CD4-positive, alpha-beta T cell treated with Interleukin-4 for 1 hour (primary cell): ENCODE measurements around the gene NSFL1C.

Experiments used
- DNase-seq, 2 donors: peaks; one replicate each; pipeline ENCODE4 v3.0.0-alpha.2; 2020 to 2022

NSFL1C gene

GRCh38 chr20:1457992-1458391 is 8.7 kb downstream of the NSFL1C start:
- DNase-seq = no peak

GRCh38 chr20:1456300-1456699 is 10.3 kb downstream of the NSFL1C start:
- DNase-seq = no peak

GRCh38 chr20:1450926-1451491 is 15.6 kb downstream of the NSFL1C start:
- DNase-seq = no peak

GRCh38 chr20:1449370-1449769 is 17.3 kb downstream of the NSFL1C start:
- DNase-seq = no peak

- no peak for DNase-seq
These were observed 18.5 kb downstream of the NSFL1C start for GRCh38 chr20:1448081-1448620.

- no peak for DNase-seq
These were observed 20.1 kb downstream of the NSFL1C start for GRCh38 chr20:1446536-1446935.

GRCh38 chr20:1443085-1443484 is 23.6 kb downstream of the NSFL1C start:
- no peak for DNase-seq

- no peak for DNase-seq
These were observed 24.3 kb downstream of the NSFL1C start for GRCh38 chr20:1442304-1442703.

GRCh38 chr20:1441133-1441532 is 25.5 kb downstream of the NSFL1C start:
- no peak for DNase-seq

- DNase-seq = no peak
These were observed 26.6 kb downstream of the NSFL1C start for GRCh38 chr20:1440024-1440423.

- no peak for DNase-seq
These were observed 28.3 kb downstream of the NSFL1C start for GRCh38 chr20:1438361-1438760.

- peak; percentile 82 to 85 for DNase-seq
These were observed 29.3 kb downstream of the NSFL1C start for GRCh38 chr20:1437235-1437904.

GRCh38 chr20:1436263-1436662 is 30.4 kb downstream of the NSFL1C start:
- DNase-seq = no peak

GRCh38 chr20:1435337-1435699 is 31.3 kb downstream of the NSFL1C start:
- DNase-seq = no peak

- peak; percentile 86 for DNase-seq
These were observed 31.9 kb downstream of the NSFL1C start for GRCh38 chr20:1434571-1435336.

- no peak for DNase-seq
These were observed 35.5 kb downstream of the NSFL1C start for GRCh38 chr20:1431158-1431557.

GRCh38 chr20:1430004-1430451 is 36.6 kb downstream of the NSFL1C start:
- DNase-seq = no peak

- no peak for DNase-seq
These were observed 37.4 kb downstream of the NSFL1C start for GRCh38 chr20:1429143-1429728.

GRCh38 chr20:1427457-1428054 is 39.1 kb downstream of the NSFL1C start:
- DNase-seq = no peak

- DNase-seq = no peak
These were observed 40.3 kb downstream of the NSFL1C start for GRCh38 chr20:1426231-1426849.

- DNase-seq = no peak
These were observed 42.3 kb downstream of the NSFL1C start for GRCh38 chr20:1424336-1424735.

GRCh38 chr20:1423625-1424106 is 43.0 kb downstream of the NSFL1C start:
- DNase-seq = peak; percentile 38 to 52
